HG03280 (cell line): ENCODE measurements around the gene ARHGEF40.
A peak's percentile ranks its signal among the peaks of the same experiment; 100 is the strongest.

ENCODE experiments used
- ATAC-seq: cut with Tn5 transposase; IDR thresholded peaks from one replicate; pipeline ENCODE4 v1.9.1; 2021; ENCODE audit warnings: mild to moderate bottlenecking, moderate library complexity; ENCODE audit not compliant: unreplicated experiment

ARHGEF40 gene

DNA sequence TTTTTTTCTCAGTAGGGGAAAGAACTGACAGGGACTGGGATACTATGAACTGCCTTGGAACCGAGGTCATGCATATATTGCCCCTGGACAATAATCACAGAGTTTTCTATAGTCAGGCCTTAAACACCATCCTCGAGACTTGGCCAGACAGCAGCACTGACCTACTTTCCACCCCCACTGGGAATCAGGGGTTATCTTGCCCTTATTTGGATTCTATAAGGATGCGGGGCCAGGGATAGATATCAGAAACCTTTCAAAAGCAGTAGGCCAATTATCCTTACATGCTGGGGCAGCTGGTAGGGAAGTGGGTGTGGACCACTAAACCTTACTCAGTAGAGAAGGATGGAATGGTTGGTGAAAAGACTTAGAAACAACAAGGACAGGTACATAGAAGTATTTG lies 26.3 kb downstream of the ARHGEF40 start:
- ATAC-seq = no peak

DNA sequence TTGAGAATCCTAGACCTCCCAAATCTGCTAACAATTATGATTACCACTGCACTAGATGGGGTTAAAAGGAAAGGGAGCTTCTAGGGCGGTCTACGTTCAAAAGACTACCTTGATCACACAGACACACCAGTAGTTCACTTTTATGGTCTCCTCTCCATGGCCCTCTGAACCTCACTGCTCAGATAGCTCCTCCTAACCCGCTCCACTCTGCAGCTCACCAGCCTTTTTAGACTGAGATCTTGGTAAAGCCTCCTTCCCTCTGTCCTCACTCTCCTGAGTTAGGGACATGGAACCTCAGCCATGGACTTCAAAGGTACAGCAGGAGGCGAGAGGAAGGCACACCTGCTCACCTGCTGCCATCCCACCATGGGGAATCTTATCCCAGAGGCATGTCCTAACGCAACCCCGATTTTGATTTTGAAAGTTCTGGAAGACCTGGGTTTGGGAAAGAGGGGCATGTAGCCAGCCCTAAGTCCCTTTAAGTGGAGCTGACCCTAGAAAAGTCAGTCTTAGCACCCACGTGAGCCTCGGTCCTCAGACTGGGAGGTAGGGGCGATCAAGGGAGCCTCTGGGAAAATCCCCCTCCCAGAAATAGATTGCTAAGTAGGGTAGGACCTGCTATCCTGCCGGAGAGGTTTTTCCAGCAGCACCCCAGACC lies 27.0 kb downstream of the ARHGEF40 start:
- ATAC-seq = no peak

- no peak for ATAC-seq
These were observed 27.6 kb downstream of the ARHGEF40 start for GRCh38 chr14:21097636-21098075.

DNA sequence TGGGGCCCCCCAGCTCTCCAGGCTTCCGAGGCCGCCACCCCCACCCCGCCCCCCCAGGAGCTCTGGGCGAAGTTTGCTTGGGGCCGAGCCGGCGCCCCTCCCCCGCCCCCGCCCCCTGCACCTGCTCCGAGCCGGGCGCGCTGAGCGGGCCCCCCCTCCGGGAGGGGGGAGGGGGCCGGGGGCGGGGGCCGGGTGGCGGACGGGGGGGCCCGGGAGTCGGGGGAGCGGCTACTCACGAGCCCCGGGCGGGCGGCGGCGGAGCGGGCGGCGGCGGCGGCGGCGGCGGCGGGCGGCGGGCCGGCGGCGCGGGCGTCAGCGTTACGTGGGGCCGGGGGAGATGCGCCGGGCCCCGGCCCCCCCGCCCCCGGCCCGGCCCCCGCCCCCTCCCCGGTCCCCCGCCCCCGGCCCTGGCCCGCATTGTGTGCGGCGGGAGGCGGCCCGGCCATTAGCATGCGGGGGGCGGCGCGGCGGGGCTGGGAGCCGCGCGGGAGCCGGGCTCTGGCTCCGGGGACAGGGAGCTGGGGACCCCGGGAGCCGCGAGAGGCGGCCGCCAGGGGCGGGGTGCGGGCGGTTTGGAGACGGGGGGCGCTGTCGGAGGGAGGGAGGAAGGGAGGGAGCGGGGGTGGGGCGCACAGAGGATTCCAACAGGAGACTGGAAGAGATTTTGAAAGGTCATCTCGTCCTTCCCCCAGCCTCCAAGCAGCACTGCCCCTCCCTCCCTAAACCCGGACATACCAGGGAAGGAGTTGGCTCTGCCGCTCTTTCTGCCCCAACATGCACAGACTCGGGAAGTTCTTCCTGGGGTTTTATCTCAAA lies 28.2 kb downstream of the ARHGEF40 start, which contains the start of gene ZNF219:
Gene ZNF219, minus strand, starts transcription at position 580 of the 816 bp plus-strand sequence. CDS start 5,064 bp downstream, outside the sequence.
- ATAC-seq = no peak

DNA sequence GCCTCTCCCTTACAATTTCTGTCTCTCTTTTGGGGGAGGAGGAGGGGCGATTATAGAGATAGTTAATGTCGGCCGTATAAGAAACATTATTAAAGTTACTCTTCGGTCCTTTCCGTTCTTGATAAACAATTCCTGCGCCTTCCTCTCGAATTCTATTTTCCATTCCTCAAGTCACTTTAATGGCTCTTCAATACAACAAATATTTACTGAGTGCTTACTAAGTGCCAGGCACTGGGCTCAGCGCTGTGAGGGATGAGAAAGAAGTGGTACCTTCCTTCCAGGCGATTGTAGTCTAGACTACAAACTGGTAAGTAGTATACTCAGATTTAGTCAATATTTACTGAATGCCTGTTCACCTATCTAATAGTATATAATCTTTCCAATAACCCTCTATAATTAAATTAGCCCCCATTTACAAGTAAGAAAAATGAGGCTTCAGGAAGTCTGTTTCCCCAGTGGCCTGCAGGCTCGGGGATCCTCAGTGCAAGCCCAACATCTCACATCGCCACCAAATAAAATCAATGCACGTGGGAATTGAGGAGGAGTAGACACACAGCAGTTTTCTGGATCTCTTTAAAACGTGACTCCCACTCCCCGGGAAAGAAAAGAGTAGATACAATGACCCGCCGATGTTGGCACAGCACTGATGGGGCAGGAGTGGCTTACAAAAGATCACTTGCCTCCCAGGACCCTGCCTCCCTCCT lies 28.9 kb downstream of the ARHGEF40 start:
- ATAC-seq = no peak

DNA sequence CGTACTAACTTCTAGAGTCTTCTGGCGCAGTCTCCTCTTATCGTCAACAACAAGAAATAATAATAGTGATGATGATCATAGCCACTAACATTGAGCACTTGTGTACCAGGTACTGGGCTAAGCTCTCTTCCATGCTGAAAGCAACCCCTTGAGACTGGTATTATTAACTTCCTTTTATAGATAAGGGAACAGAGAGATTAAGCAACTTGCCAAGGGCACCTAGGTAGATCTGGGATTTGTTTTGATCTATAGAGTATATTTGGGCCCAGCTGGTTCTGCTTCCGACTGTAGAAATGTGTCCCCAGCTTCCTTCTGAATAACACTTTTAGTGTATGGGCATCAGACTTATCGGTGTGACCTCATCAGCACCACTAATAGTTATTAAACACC lies 29.5 kb downstream of the ARHGEF40 start:
- no peak for ATAC-seq

DNA sequence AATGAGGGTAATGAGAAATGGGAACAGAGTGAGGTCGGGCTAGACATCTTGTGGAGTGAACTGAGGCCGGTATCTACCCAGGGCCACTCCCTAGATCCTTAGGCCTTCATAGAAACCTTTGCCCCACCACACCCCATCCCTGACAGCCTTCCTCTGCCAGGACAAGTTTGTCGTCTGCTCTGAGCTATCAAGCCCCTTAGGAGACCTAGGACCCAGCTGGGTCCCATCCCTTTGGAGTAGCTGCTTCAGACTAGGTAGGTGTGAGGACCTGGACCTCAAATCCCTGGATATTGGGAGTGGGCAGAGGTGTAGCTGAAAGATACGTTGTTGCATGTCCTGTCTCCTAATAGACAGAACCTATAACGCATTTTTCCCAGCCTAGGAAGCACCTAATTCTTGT lies 30.8 kb downstream of the ARHGEF40 start, which contains the start of gene TMEM253:
Gene TMEM253, plus strand, starts transcription at position 136 of the 400 bp plus-strand sequence. CDS start 278 bp downstream, outside the sequence.
- no peak for ATAC-seq

- no peak for ATAC-seq
These were observed 31.8 kb downstream of the ARHGEF40 start for GRCh38 chr14:21101802-21102413.

- ATAC-seq = no peak
These were observed 32.7 kb downstream of the ARHGEF40 start for GRCh38 chr14:21102521-21103410.

- no peak for ATAC-seq
These were observed 33.3 kb downstream of the ARHGEF40 start for GRCh38 chr14:21103411-21103709.

GRCh38 chr14:21103710-21104447 lies 33.8 kb downstream of the ARHGEF40 start:
- ATAC-seq = peak; percentile 91

DNA sequence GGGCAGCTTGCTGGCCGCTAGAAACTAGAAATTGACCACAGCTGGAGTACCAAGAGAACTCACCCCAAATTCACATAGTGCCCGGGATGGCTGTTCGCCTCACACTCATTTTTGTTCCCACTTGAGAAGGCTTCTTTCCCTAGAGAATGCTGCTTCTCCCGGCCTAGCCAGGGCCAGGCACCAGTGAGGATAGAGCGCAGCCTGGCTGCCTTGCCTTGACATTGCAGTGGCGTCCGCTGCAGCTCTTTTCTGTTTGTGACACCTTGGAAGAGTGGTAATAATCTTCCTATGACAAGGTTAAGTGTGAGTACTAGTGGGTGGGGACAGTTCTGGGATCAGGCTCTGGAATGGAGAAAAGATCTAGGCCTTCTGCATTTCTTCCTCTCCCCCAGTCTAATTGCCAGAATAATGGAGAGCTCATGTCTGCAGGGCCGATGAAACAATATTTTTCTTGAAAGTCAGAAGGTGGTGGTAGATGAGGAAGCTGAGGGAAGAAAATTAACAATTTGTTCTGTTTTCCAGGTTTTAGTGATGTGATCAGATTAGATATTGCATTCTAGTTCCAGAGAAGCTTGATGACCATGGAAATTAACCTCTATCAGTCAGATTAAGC lies 34.5 kb downstream of the ARHGEF40 start:
- ATAC-seq = peak; percentile 43

DNA sequence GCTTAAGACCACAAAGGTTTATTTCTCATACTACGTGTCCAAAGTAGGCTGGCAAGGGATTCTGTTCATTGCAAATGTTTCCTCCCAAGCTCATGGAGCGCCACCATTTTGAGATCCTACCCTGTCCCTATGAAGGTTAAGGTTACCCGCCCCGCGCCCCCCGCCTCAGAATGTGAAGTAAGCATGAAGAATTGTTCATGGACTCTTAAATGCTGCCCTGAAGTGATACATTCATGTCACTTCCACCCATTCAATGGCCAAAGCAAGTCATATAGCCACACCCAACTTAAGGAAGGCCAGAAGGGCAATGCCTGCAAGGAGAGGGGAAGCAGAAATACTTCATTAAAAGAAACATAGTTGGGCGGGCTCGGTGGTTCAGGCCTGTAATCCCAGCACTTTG lies 35.0 kb downstream of the ARHGEF40 start:
- ATAC-seq = no peak

GRCh38 chr14:21106176-21106497 lies 36.0 kb downstream of the ARHGEF40 start:
- ATAC-seq = no peak

- ATAC-seq = no peak
These were observed 36.6 kb downstream of the ARHGEF40 start for GRCh38 chr14:21106498-21107282.

- no peak for ATAC-seq
These were observed 37.2 kb downstream of the ARHGEF40 start for GRCh38 chr14:21107283-21107800.

GRCh38 chr14:21108791-21109190 lies 38.7 kb downstream of the ARHGEF40 start:
- ATAC-seq = no peak
